WTC11 (cell line): ENCODE data around the gene RHOT1. TPM values are rescaled to one million over a fixed set of nuclear protein-coding genes. Genes with fewer than 3 reads are reported as not detected.

ENCODE experiments used
- ATAC-seq: fragments of 200-7000 bp; cut with Tn5 transposase; 2 replicates; pipeline ENCODE4 v1.10.0; 2021; ENCODE audit warnings: mild to moderate bottlenecking, moderate library complexity
- CTCF ChIA-PET: fragments of 300-600 bp; sonication (Branson Sonifier 250); formaldehyde crosslinking; loops from one replicate; lab custom pipeline; 2021; ENCODE audit warnings: antibody characterized with exemption; lab: Charles Lee
- POLR2A ChIA-PET: fragments of 350-600 bp; sonication (Branson Sonifier 250); formaldehyde crosslinking; loops from one replicate; lab custom pipeline; 2021; ENCODE audit warnings: antibody characterized with exemption; lab: Charles Lee
- DNase-seq: peaks from one replicate; pipeline ENCODE4 v3.0.0; 2021; ENCODE audit warnings: low spot score
- H3K27ac Mint-ChIP-seq: 2 replicates; pipeline ENCODE4 v1.8.0; 2021; ENCODE audit warnings: mixed read lengths
- H3K27me3 Mint-ChIP-seq: 2 replicates; pipeline ENCODE4 v1.8.0; 2021; ENCODE audit warnings: low read depth, mild to moderate bottlenecking, moderate library complexity, mixed read lengths
- H3K36me3 Mint-ChIP-seq: 2 replicates; pipeline ENCODE4 v1.8.0; 2021; ENCODE audit warnings: mixed read lengths
- H3K4me1 Mint-ChIP-seq: 2 replicates; pipeline ENCODE4 v1.8.0; 2022; ENCODE audit warnings: mixed read lengths
- H3K4me3 Mint-ChIP-seq: 2 replicates; pipeline ENCODE4 v1.8.0; 2021; ENCODE audit warnings: mild to moderate bottlenecking, moderate library complexity, mixed read lengths
- H3K9me3 Mint-ChIP-seq: 2 replicates; pipeline ENCODE4 v1.8.0; 2021; ENCODE audit warnings: mixed read lengths
- E2F1 ChIP-seq: sonication (generic); formaldehyde crosslinking; IDR thresholded peaks from 2 replicates; pipeline ENCODE4 v1.8.0; 2022; ENCODE audit warnings: mild to moderate bottlenecking, missing genetic modification reagents
- ETV6 ChIP-seq: sonication (generic); formaldehyde crosslinking; IDR thresholded peaks from 2 replicates; pipeline ENCODE4 v1.8.1; 2022; ENCODE audit warnings: mild to moderate bottlenecking, missing genetic modification reagents
- GTF2I ChIP-seq: fragments of 250-450 bp; sonication (Bioruptor Pico); conservative IDR thresholded peaks from 2 replicates; pipeline ENCODE4 v1.4.0; 2021; ENCODE audit warnings: mild to moderate bottlenecking
- NR1H2 ChIP-seq: sonication (generic); formaldehyde crosslinking; IDR thresholded peaks from 2 replicates; pipeline ENCODE4 v1.9.0; 2021; ENCODE audit warnings: mild to moderate bottlenecking, moderate library complexity, missing genetic modification reagents
- SMAD4 ChIP-seq: sonication (generic); formaldehyde crosslinking; IDR thresholded peaks from 2 replicates; pipeline ENCODE4 v1.8.0; 2022; ENCODE audit warnings: mild to moderate bottlenecking, missing genetic modification reagents
- TCF7 ChIP-seq: sonication (generic); formaldehyde crosslinking; IDR thresholded peaks from 2 replicates; pipeline ENCODE4 v1.8.0; 2022; ENCODE audit warnings: mild to moderate bottlenecking, low read depth, missing genetic modification reagents, moderate library complexity
- TEAD1 ChIP-seq: sonication (generic); formaldehyde crosslinking; IDR thresholded peaks from 2 replicates; pipeline ENCODE4 v1.8.0; 2022; ENCODE audit warnings: mild to moderate bottlenecking, missing genetic modification reagents
- USF2 ChIP-seq: sonication (generic); formaldehyde crosslinking; IDR thresholded peaks from 2 replicates; pipeline ENCODE4 v1.8.1; 2023; ENCODE audit warnings: mild to moderate bottlenecking, missing genetic modification reagents, moderate library complexity
- ZNF121 ChIP-seq: sonication (generic); formaldehyde crosslinking; IDR thresholded peaks from 2 replicates; pipeline ENCODE4 v1.8.0; 2023; ENCODE audit warnings: missing genetic modification reagents
- ZNF423 ChIP-seq: fragments of 250-450 bp; sonication (Bioruptor Pico); IDR thresholded peaks from 2 replicates; pipeline ENCODE4 v2.1.2; 2022; ENCODE audit warnings: mild to moderate bottlenecking, moderate library complexity
- total RNA-seq: library from RNA; stranded (reverse); gene quantifications from 3 replicates; pipeline ENCODE4 v1.2.3, GENCODE V29; 2021
- TF ChIP-seq, protein P1 (sequence below): sonication (generic); formaldehyde crosslinking; IDR thresholded peaks from 2 replicates; pipeline ENCODE4 v1.8.1; 2022; ENCODE audit warnings: mild to moderate bottlenecking, moderate library complexity, missing genetic modification reagents
- TF ChIP-seq, protein P2 (sequence below): sonication (generic); formaldehyde crosslinking; conservative IDR thresholded peaks from 2 replicates; pipeline ENCODE4 v1.8.1; 2022; ENCODE audit warnings: mild to moderate bottlenecking, missing genetic modification reagents
- TF ChIP-seq, protein P3 (sequence below): sonication (generic); formaldehyde crosslinking; IDR thresholded peaks from 2 replicates; pipeline ENCODE4 v1.8.1; 2022; ENCODE audit warnings: low read depth, mild to moderate bottlenecking, moderate library complexity, missing genetic modification reagents, borderline replicate concordance
- TF ChIP-seq, protein P4 (sequence below): sonication (generic); formaldehyde crosslinking; IDR thresholded peaks from 2 replicates; pipeline ENCODE4 v1.8.1; 2023; ENCODE audit warnings: mild to moderate bottlenecking, missing genetic modification reagents
- TF ChIP-seq, protein P5 (sequence below): sonication (generic); formaldehyde crosslinking; IDR thresholded peaks from 2 replicates; pipeline ENCODE4 v1.8.0; 2023; ENCODE audit warnings: missing genetic modification reagents, mild to moderate bottlenecking, borderline replicate concordance

RHOT1 gene
- total RNA-seq, 1 experiment from 2014 or later: 28.9 TPM

GRCh38 chr17:32226886-32227285, 84.6 kb downstream of the RHOT1 start (continued):
- TF ChIP-seq TEAD1 (CRISPR knock-in tag) (no peak), ZNF423 (no peak), GTF2I (CRISPR knock-in tag) (no peak), NR1H2 (CRISPR knock-in tag) (no peak)
- TF ChIP-seq, protein P1, sequence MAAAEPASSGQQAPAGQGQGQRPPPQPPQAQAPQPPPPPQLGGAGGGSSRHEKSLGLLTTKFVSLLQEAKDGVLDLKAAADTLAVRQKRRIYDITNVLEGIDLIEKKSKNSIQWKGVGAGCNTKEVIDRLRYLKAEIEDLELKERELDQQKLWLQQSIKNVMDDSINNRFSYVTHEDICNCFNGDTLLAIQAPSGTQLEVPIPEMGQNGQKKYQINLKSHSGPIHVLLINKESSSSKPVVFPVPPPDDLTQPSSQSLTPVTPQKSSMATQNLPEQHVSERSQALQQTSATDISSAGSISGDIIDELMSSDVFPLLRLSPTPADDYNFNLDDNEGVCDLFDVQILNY (CRISPR knock-in tag): no peak

DNA sequence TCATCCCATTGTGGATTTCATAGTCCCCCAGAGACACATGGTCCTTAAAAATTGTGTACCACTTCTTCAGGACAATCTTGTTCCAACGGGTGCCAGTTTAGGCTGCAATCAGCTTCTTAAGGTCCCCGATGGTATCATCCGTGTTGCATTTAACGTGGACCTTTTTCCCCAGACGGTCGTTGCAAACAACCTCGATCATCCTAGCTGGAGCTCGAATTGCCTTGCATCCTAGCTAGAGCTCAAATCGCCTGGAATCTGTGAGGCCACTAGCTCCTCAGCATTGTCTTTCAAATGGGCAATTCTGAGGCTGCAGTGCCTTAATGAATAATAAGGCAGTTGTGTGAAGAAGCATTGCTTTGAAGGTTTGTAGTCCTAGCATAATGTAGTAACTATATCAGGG, 85.6 kb downstream of the RHOT1 start:
- H3K4me3 Mint-ChIP-seq: peak overlapping the region; percentile 51
- POLR2A ChIA-PET: interaction anchor here (0.6 kb wide), 2 partner anchors 216 to 292 kb away, joined by 3 read pairs; partner anchors contain the start of gene PSMD11

GRCh38 chr17:32235588-32235987, 93.3 kb downstream of the RHOT1 start:
- ChIA-PET POLR2A (no interaction called here), CTCF (no interaction called here)
- Mint-ChIP-seq H3K27ac (no peak overlapping the region), H3K36me3 (no peaks in the 10 kb centered on the region), H3K4me3 (no peak overlapping the region), H3K9me3 (peaks cover 4% of the 10 kb centered on the region; the same call in 1 of the 2 replicates), H3K27me3 (no peaks in the 10 kb centered on the region), H3K4me1 (peaks cover 10% of the 10 kb centered on the region)
- DNase-seq (no peak), ATAC-seq (no peak)
- TF ChIP-seq ZNF121 (no peak), TCF7 (CRISPR knock-in tag) (no peak), E2F1 (no peak), ETV6 (CRISPR knock-in tag) (no peak), SMAD4 (CRISPR knock-in tag) (no peak), USF2 (no peak), TEAD1 (CRISPR knock-in tag) (no peak)
- TF ChIP-seq, protein P2, sequence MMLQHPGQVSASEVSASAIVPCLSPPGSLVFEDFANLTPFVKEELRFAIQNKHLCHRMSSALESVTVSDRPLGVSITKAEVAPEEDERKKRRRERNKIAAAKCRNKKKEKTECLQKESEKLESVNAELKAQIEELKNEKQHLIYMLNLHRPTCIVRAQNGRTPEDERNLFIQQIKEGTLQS (CRISPR knock-in tag): no peak
- TF ChIP-seq, protein P3, sequence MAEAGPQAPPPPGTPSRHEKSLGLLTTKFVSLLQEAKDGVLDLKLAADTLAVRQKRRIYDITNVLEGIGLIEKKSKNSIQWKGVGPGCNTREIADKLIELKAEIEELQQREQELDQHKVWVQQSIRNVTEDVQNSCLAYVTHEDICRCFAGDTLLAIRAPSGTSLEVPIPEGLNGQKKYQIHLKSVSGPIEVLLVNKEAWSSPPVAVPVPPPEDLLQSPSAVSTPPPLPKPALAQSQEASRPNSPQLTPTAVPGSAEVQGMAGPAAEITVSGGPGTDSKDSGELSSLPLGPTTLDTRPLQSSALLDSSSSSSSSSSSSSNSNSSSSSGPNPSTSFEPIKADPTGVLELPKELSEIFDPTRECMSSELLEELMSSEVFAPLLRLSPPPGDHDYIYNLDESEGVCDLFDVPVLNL (CRISPR knock-in tag): no peak
- TF ChIP-seq, protein P4, sequence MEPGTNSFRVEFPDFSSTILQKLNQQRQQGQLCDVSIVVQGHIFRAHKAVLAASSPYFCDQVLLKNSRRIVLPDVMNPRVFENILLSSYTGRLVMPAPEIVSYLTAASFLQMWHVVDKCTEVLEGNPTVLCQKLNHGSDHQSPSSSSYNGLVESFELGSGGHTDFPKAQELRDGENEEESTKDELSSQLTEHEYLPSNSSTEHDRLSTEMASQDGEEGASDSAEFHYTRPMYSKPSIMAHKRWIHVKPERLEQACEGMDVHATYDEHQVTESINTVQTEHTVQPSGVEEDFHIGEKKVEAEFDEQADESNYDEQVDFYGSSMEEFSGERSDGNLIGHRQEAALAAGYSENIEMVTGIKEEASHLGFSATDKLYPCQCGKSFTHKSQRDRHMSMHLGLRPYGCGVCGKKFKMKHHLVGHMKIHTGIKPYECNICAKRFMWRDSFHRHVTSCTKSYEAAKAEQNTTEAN (CRISPR knock-in tag): no peak

More for the DNA sequence above, 85.6 kb downstream of the RHOT1 start:
- CTCF ChIA-PET: interaction anchor here (0.7 to 2.7 kb wide), 7 partner anchors 9 to 216 kb away, joined by 3 to 24 read pairs (median 6); partner anchors contain the start of gene PSMD11
- DNase-seq: peak; percentile 34
- 0 out of 2 replicates have a peak, but pooled peaks have one; percentile 45 for TF ChIP-seq TEAD1 (CRISPR knock-in tag)
- TF ChIP-seq, protein P2 (CRISPR knock-in tag): no peak
- peak; percentile 57; the same call in 1 of the 2 replicates for TF ChIP-seq ETV6 (CRISPR knock-in tag)
- TF ChIP-seq, protein P5, sequence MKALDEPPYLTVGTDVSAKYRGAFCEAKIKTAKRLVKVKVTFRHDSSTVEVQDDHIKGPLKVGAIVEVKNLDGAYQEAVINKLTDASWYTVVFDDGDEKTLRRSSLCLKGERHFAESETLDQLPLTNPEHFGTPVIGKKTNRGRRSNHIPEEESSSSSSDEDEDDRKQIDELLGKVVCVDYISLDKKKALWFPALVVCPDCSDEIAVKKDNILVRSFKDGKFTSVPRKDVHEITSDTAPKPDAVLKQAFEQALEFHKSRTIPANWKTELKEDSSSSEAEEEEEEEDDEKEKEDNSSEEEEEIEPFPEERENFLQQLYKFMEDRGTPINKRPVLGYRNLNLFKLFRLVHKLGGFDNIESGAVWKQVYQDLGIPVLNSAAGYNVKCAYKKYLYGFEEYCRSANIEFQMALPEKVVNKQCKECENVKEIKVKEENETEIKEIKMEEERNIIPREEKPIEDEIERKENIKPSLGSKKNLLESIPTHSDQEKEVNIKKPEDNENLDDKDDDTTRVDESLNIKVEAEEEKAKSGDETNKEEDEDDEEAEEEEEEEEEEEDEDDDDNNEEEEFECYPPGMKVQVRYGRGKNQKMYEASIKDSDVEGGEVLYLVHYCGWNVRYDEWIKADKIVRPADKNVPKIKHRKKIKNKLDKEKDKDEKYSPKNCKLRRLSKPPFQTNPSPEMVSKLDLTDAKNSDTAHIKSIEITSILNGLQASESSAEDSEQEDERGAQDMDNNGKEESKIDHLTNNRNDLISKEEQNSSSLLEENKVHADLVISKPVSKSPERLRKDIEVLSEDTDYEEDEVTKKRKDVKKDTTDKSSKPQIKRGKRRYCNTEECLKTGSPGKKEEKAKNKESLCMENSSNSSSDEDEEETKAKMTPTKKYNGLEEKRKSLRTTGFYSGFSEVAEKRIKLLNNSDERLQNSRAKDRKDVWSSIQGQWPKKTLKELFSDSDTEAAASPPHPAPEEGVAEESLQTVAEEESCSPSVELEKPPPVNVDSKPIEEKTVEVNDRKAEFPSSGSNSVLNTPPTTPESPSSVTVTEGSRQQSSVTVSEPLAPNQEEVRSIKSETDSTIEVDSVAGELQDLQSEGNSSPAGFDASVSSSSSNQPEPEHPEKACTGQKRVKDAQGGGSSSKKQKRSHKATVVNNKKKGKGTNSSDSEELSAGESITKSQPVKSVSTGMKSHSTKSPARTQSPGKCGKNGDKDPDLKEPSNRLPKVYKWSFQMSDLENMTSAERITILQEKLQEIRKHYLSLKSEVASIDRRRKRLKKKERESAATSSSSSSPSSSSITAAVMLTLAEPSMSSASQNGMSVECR: no peak
- TF ChIP-seq, all 79 proteins: peak for 2
- ATAC-seq: peak; percentile 90
- H3K27ac Mint-ChIP-seq: peak overlapping the region; percentile 96
- H3K27me3 Mint-ChIP-seq: no peaks in the 10 kb centered on the region
- H3K9me3 Mint-ChIP-seq: no peaks in the 10 kb centered on the region
- H3K4me1 Mint-ChIP-seq: peaks cover 35% of the 10 kb centered on the region
- H3K36me3 Mint-ChIP-seq: no peaks in the 10 kb centered on the region
